ENCODE measurements around the gene ZDHHC18. TPM values are rescaled to one million over a fixed set of nuclear protein-coding genes. Genes with fewer than 3 reads are reported as not detected.

ZDHHC18 gene
- total and polyA plus RNA-seq, 5 donors from 2014 or later, result 4.4 to 73.6 (median 14.2) TPM

DNA sequence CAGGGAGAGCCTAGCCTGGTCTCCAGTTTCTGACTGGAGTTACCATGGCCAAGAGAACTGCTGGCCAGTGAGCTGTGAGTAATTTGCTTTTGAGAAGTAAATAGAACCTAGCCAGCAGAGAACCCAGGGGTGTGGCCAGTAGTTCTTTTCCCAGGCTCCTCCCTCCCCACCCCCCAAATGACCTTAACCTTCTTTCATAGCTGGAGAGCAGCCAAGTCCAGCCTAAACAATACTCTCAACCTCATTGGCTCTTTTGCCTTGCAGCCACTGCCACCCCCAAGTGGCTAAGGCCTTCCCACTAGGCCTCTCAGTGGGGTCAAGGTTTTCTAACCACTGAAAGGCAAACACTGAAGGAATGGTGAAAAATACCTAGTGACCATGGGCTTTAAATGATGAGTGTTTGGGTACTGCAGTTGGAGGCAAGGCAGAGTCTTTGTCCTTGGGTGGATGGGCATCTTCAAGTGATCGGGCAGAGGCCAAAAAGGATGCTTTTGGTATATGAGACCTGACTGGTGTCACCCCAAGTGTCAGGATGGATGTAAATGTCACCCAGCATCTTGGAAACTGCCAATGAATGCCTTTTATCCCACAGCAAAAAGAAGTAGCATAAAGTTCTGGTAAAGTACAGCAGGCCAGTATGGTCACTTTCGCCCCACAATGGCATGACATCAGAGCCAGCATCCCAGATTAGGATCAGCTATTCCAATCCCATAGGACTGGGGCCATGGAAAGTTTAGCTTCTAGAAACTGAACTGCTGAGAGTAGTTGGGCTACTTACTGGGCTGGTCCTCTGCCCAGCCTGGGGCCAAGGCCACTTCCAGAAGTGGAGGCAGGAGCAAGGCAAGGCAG, 42.2 kb upstream of the ZDHHC18 start:
- H3K9me3 ChIP-seq (ENCODE audit: control insufficient read depth in 2 of 2, low read length in 2 of 2), result no peaks in the 10 kb centered on the region
- peak overlapping the region; percentile 20 to 100 (median 56) for H3K27ac Mint-ChIP-seq
- no peak overlapping the region for H3K27ac ChIP-seq (ENCODE audit: insufficient read depth, low read length, poor library complexity, severe bottlenecking)
- H3K4me3 Mint-ChIP-seq, result peak overlapping the region in 1 of 4 donors; percentile 6
- H3K36me3 ChIP-seq (ENCODE audit: control insufficient read depth, insufficient read depth, low read length), result peaks cover 23% of the 10 kb centered on the region
- H3K27me3 Mint-ChIP-seq, result peaks cover 9% of the 10 kb centered on the region
- peaks cover 40% of the 10 kb centered on the region for H3K4me1 ChIP-seq (ENCODE audit: control insufficient read depth, insufficient read depth, low read length, poor library complexity, severe bottlenecking)
- H3K36me3 Mint-ChIP-seq, result peaks cover 11% of the 10 kb centered on the region
- no peaks in the 10 kb centered on the region for H3K27me3 ChIP-seq (ENCODE audit: control insufficient read depth, insufficient read depth, low read length)
- H3K9me3 Mint-ChIP-seq, result no peaks in the 10 kb centered on the region
- H3K4me3 ChIP-seq (ENCODE audit: low read depth, low read length), result no peak overlapping the region
- peaks cover 23 to 70% (median 45%) of the 10 kb centered on the region in 4 donors for H3K4me1 Mint-ChIP-seq
- DNase-seq (no peak), ATAC-seq (ENCODE audit: low read depth in 2 of 2) (no peak)

- H3K27me3 Mint-ChIP-seq, result peaks cover 9% of the 10 kb centered on the region
- H3K4me1 Mint-ChIP-seq, result peaks cover 25 to 77% (median 51%) of the 10 kb centered on the region in 4 donors
- H3K9me3 ChIP-seq (ENCODE audit: control insufficient read depth in 2 of 2, low read length in 2 of 2), result no peaks in the 10 kb centered on the region
- no peaks in the 10 kb centered on the region for H3K27me3 ChIP-seq (ENCODE audit: control insufficient read depth, insufficient read depth, low read length)
- H3K36me3 ChIP-seq (ENCODE audit: control insufficient read depth, insufficient read depth, low read length), result peaks cover 16% of the 10 kb centered on the region
- ATAC-seq (ENCODE audit: low read depth in 2 of 2), result no peak
- DNase-seq, result no peak
- H3K9me3 Mint-ChIP-seq, result no peaks in the 10 kb centered on the region
- peaks cover 46% of the 10 kb centered on the region for H3K4me1 ChIP-seq (ENCODE audit: control insufficient read depth, insufficient read depth, low read length, poor library complexity, severe bottlenecking)
- H3K27ac Mint-ChIP-seq, result peak overlapping the region in 2 of 3 donors; percentile 98 to 100
- H3K4me3 Mint-ChIP-seq, result peak overlapping the region in 3 of 4 donors; percentile 51 to 100 (median 78)
- peaks cover 10% of the 10 kb centered on the region for H3K36me3 Mint-ChIP-seq
- H3K4me3 ChIP-seq (ENCODE audit: low read depth, low read length), result no peak overlapping the region
- H3K27ac ChIP-seq (ENCODE audit: insufficient read depth, low read length, poor library complexity, severe bottlenecking), result no peak overlapping the region
Observed at GRCh38 chr1:26784886-26785285, 41.6 kb upstream of the ZDHHC18 start.

DNA sequence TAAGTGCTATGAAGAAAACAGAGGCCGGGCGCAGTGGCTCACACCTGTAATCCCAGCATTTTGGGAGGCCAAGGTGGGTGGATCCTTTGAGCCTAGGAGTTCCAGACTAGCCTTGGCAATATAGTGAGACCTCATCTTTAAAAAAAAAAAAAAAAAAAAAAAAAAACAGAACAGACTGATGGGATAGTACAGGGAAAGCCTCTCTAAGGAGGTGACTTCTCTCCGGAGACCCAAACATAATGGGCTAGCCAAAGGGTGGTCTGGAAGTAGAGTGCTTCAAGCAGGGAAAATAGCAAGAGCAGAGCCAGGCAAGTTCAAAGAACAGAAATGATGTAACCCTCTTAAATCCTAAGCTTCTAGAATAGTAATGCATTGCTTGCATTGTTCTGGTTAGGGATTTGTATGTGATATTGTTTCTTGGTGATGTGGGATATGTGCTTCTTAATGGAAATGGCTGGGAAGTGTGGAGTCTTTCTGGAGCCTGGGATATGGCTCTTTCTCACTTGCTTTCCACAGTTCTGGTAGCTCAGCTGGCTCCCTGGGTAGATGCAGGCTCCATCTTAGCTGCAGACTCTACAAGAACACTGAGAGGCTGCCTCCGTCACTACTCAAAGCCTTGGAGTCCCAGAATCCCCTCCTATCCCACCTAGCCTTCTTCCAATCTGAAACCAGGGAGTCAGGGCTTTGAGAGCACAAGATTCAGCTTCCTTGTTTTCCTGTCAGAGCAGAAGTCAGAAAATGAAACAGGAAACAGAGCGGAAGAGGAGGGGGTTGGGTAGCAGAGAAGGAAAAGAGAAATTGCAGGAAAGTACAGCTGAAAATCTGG, 40.7 kb upstream of the ZDHHC18 start:
- peaks cover 7% of the 10 kb centered on the region for H3K36me3 ChIP-seq (ENCODE audit: control insufficient read depth, insufficient read depth, low read length)
- Mint-ChIP-seq H3K4me1 (peaks cover 25 to 81% (median 55%) of the 10 kb centered on the region in 4 donors), H3K4me3 (peak overlapping the region; percentile 96 to 100 (median 98)), H3K27ac (peak overlapping the region; percentile 93 to 100 (median 100)), H3K36me3 (peaks cover 10% of the 10 kb centered on the region), H3K27me3 (peaks cover 9% of the 10 kb centered on the region), H3K9me3 (no peaks in the 10 kb centered on the region)
- peak overlapping the region; percentile 96 for H3K27ac ChIP-seq (ENCODE audit: insufficient read depth, low read length, poor library complexity, severe bottlenecking)
- H3K4me1 ChIP-seq (ENCODE audit: control insufficient read depth, insufficient read depth, low read length, poor library complexity, severe bottlenecking), result peaks cover 56% of the 10 kb centered on the region
- no peaks in the 10 kb centered on the region for H3K9me3 ChIP-seq (ENCODE audit: control insufficient read depth in 2 of 2, low read length in 2 of 2)
- no peaks in the 10 kb centered on the region for H3K27me3 ChIP-seq (ENCODE audit: control insufficient read depth, insufficient read depth, low read length)
- H3K4me3 ChIP-seq (ENCODE audit: low read depth, low read length), result peak overlapping the region; percentile 75
- ATAC-seq (ENCODE audit: low read depth in 2 of 2) (no peak), DNase-seq (peak in 1 of 3 donors; percentile 56)

- peaks cover 19 to 82% (median 54%) of the 10 kb centered on the region in 4 donors for H3K4me1 Mint-ChIP-seq
- DNase-seq (peak in 2 of 3 donors; percentile 16 to 54), ATAC-seq (ENCODE audit: low read depth in 2 of 2) (no peak)
- H3K27me3 ChIP-seq (ENCODE audit: control insufficient read depth, insufficient read depth, low read length), result no peaks in the 10 kb centered on the region
- H3K4me3 ChIP-seq (ENCODE audit: low read depth, low read length), result peak overlapping the region; percentile 75
- peaks cover 58% of the 10 kb centered on the region for H3K4me1 ChIP-seq (ENCODE audit: control insufficient read depth, insufficient read depth, low read length, poor library complexity, severe bottlenecking)
- peak overlapping the region; percentile 93 to 100 (median 100) for H3K27ac Mint-ChIP-seq
- no peaks in the 10 kb centered on the region for H3K9me3 Mint-ChIP-seq
- peaks cover 9% of the 10 kb centered on the region for H3K27me3 Mint-ChIP-seq
- peak overlapping the region; percentile 96 for H3K27ac ChIP-seq (ENCODE audit: insufficient read depth, low read length, poor library complexity, severe bottlenecking)
- H3K36me3 Mint-ChIP-seq, result peaks cover 9% of the 10 kb centered on the region
- no peaks in the 10 kb centered on the region for H3K9me3 ChIP-seq (ENCODE audit: control insufficient read depth in 2 of 2, low read length in 2 of 2)
- H3K36me3 ChIP-seq (ENCODE audit: control insufficient read depth, insufficient read depth, low read length), result peaks cover 3% of the 10 kb centered on the region
- peak overlapping the region; percentile 96 to 100 (median 98) for H3K4me3 Mint-ChIP-seq
Observed at GRCh38 chr1:26786437-26787380, 39.8 kb upstream of the ZDHHC18 start.

DNA sequence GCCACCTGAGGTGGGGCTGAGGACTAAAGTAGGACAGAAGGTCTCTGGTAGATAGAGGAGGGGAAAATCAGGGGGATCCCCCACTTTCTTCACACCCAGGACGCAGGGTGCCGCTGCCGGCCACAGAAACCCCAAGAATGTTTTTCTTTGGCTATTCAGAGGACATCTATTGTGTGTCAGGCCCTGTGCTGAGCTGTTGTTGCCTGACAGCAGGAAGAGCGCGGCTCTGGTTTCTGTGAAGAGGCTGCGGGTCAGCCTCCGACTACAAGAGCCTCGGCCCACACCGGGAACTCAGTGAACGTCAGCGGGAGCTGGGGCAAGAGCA, 39.1 kb upstream of the ZDHHC18 start:
- Histone ChIP-seq H3K36me3 (ENCODE audit: control insufficient read depth, insufficient read depth, low read length) (peaks cover 3% of the 10 kb centered on the region), H3K27me3 (ENCODE audit: control insufficient read depth, insufficient read depth, low read length) (no peaks in the 10 kb centered on the region), H3K27ac (ENCODE audit: insufficient read depth, low read length, poor library complexity, severe bottlenecking) (peak overlapping the region; percentile 96), H3K4me1 (ENCODE audit: control insufficient read depth, insufficient read depth, low read length, poor library complexity, severe bottlenecking) (peaks cover 58% of the 10 kb centered on the region), H3K4me3 (ENCODE audit: low read depth, low read length) (peak overlapping the region; percentile 75), H3K9me3 (ENCODE audit: control insufficient read depth in 2 of 2, low read length in 2 of 2) (no peaks in the 10 kb centered on the region)
- peak in 1 of 3 donors; percentile 87 for DNase-seq
- Mint-ChIP-seq H3K4me3 (peak overlapping the region; percentile 96 to 100 (median 98)), H3K36me3 (peaks cover 10% of the 10 kb centered on the region), H3K4me1 (peaks cover 18 to 77% (median 51%) of the 10 kb centered on the region in 4 donors), H3K27me3 (peaks cover 9% of the 10 kb centered on the region), H3K27ac (peak overlapping the region; percentile 93 to 100 (median 100)), H3K9me3 (no peaks in the 10 kb centered on the region)
- peak; percentile 41 for ATAC-seq (ENCODE audit: low read depth in 2 of 2)

GRCh38 chr1:26787706-26788514, 38.6 kb upstream of the ZDHHC18 start, which contains the start of gene PIGV:
PIGV (plus strand) TSS chr1:26787950; CDS start chr1:26790816, 2,866 bp downstream.
- Histone ChIP-seq H3K4me3 (ENCODE audit: low read depth, low read length) (peak within 1 kb of the TSS; percentile 95), H3K4me1 (ENCODE audit: control insufficient read depth, insufficient read depth, low read length, poor library complexity, severe bottlenecking) (peaks cover 58% of the 10 kb centered on the region), H3K9me3 (ENCODE audit: control insufficient read depth in 2 of 2, low read length in 2 of 2) (no peaks in the 10 kb centered on the region), H3K27ac (ENCODE audit: insufficient read depth, low read length, poor library complexity, severe bottlenecking) (peak within 1 kb of the TSS; percentile 96), H3K36me3 (ENCODE audit: control insufficient read depth, insufficient read depth, low read length) (no peaks in the 10 kb centered on the region), H3K27me3 (ENCODE audit: control insufficient read depth, insufficient read depth, low read length) (no peaks in the 10 kb centered on the region)
- Mint-ChIP-seq H3K9me3 (no peaks in the 10 kb centered on the region), H3K36me3 (peaks cover 12% of the 10 kb centered on the region), H3K4me1 (peaks cover 18 to 74% (median 48%) of the 10 kb centered on the region in 4 donors), H3K4me3 (peak within 1 kb of the TSS; percentile 96 to 100 (median 98)), H3K27me3 (peaks cover 9% of the 10 kb centered on the region), H3K27ac (peak within 1 kb of the TSS; percentile 93 to 100 (median 100))
- peak; percentile 75 to 76 for ATAC-seq (ENCODE audit: low read depth in 2 of 2)
- DNase-seq, result peak; percentile 77 to 91 (median 89)
